Left lobe of liver (tissue), 2 donors: ENCODE data around the gene APBB2. TPM values are rescaled to one million over a fixed set of nuclear protein-coding genes. Genes with fewer than 3 reads are reported as not detected.

ENCODE experiments used
- ATAC-seq: fragments of 200-7000 bp; cut with Tn5 transposase; one replicate; pipeline ENCODE4 v1.9.1; 2020; ENCODE audit warnings: mild to moderate bottlenecking, moderate library complexity
- DNase-seq: peaks from one replicate; pipeline ENCODE4 v3.0.0-alpha.2; 2020; ENCODE audit warnings: low spot score
- total RNA-seq: library from RNA; stranded (reverse); gene quantifications from one replicate; pipeline ENCODE4 v1.2.1, GENCODE V29; 2021
- donor health status: DM: no; HTN: no; CAD: no; lungs with moderate emphysema.
- donor health status: DM: no; HTN: yes; CAD: no.

The APBB2 gene
- total RNA-seq, 1 donor from 2014 or later: 26.2 TPM

- ATAC-seq (peak; percentile 52), DNase-seq (no peak)
Observed at GRCh38 chr4:40953283-40954087, 260.9 kb downstream of the APBB2 start.

DNA sequence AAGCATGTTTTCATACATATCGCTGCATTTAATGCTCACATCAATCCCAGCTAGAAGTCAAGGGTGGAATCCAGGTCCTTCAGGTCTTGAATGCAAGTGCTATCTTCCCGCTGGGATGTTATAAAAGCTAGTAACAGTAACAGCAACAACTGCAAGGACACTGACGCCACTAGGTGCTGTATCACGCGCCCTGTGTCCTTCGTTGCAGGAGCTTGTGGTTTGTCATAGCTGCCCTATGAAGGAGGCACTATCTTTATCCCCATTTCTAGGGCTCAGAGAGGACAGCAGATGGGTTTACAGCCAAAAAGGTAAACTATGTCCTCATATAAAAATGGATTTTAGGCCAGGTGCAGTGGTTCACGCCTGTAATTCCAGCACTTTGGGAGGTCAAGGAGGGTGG is 261.7 kb downstream of the APBB2 start:
- ATAC-seq (no peak), DNase-seq (no peak)

DNA sequence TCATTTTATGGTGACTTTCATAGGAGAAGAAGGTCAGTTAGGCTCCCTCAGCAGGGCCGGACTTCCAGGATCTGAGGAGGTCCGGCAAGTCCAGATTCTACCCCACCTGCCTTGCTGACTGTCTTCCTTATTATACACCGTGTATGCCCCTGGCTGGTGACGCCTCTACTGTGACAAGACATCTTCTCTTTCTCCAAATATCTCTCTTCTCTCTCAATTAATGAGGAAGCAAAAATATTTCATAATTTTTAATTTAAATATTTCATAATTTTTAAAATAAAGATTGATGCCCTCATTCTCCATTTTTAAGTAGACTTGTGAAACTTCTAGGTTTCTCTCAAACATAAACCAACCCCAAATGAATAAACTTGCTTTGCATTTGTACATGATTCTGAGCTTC is 262.1 kb downstream of the APBB2 start:
- no peak for DNase-seq
- no peak for ATAC-seq

DNA sequence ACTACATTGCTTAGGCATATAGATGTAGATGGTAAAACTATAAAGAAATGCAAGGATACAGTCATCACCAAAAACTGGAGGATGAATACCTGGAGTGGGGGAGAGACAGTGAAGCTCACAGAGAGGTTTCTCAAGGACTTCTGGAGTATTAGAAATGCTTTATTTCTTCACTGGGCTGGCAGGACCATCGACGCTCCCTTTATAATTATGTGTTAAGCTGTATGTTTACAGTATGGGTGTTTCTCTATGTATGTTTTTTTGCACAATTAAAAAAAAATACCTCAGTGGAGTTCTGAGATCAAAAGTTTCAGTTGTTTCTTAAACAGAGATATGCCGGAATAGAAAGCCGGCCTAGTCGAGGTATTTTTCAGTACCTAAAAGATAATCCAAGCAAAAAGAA is 263.3 kb downstream of the APBB2 start:
- no peak for DNase-seq
- no peak for ATAC-seq

DNA sequence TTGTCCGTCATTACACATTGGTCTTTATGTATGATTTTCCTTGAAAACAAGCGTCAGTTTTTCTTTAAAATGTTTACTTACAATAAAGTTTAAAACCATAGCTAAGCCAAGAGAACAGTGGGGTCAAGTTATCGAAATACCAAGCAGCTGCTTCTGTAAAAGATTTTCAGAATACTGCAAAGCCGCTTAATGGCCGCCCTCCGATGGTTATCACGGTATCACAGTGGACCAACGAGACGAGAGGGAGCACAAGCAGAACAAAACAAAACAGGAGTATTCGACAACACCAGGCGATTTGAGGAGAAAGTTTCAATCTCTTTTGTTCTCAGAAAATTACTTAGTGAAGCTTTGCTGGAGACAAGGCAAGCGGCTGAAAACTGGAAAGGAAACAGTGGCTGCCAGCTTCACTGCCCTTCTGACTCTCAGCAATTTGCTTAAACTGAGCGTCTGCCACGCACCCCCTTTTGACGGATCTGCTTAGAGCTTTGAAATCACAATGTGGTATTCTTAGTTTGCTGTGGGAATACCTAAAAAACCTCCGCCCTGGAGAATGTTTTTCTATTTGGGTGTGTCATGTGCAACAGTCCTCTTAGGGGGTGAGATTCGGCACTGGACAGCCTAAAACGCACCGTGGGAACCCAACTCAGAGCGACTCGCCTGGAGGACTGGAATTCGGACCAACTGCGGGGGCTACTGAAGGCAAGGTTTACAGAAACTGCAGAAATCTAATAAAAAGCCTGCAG is 264.8 kb downstream of the APBB2 start:
- DNase-seq (no peak), ATAC-seq (no peak)

- DNase-seq (no peak), ATAC-seq (no peak)
Observed at GRCh38 chr4:40948014-40948413, 266.3 kb downstream of the APBB2 start.

DNA sequence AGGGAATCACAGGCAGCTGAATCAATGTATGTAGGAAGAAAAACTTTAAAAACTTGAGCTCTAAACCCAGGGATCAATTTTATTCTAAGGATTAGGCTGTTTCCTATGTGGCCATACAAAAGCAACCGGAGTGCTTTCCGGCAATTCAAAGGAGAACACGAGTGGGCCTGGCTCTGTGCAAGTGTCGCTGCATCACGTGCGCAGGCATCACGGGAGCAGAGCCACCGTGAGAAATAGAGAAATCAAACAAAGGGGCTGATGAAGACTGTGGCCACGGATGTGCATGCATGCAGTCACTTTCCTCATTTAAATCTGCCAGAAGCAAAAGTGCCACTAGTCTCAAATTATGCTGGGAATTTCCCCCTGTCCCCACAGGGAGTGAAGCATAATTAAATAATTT is 267.7 kb downstream of the APBB2 start:
- ATAC-seq: no peak
- no peak for DNase-seq

- DNase-seq (no peak), ATAC-seq (peak; percentile 34)
Observed at GRCh38 chr4:40940756-40941155, 273.6 kb downstream of the APBB2 start.

DNA sequence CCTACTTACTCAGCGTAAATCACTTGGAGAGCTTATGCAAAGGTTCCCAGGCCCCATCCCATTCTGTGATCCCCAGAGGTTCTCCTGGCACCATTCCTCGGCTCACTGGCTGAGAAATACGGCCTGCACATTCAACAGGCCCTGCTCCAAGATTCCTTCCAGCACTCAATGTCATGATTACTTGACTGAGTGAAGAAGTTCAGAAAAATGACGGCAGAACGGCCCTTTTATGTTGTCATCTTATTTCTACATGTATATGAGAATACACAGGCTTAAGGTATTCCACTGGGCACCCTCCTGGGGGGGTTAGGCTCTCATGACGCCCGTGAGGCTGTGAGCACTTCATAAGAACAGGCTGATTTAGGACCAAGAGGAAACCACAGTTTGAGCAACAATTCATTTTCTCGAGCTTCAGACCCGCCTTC is 274.0 kb downstream of the APBB2 start:
- ATAC-seq: no peak
- DNase-seq: no peak

GRCh38 chr4:40939856-40940255 is 274.5 kb downstream of the APBB2 start:
- no peak for ATAC-seq
- no peak for DNase-seq

DNA sequence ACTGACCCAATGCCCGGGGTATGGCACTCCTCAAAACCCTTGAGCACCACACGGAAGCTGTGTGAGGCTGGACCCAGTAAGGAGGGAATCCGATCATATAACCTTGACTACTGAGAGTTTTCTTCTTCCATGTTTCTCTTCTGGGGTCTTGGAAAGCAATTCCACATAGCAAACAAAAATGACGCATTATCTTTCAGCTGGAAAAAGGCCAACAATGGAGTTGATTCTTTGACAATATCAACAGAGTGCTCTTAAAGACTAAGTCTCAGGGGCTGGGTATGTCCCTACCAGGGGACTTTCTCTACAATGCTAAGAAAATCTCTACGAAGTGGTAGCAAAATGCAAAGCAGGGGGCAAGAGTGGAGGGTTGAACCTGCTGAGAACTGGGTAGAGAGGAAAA is 276.0 kb downstream of the APBB2 start:
- DNase-seq: no peak
- no peak for ATAC-seq

DNA sequence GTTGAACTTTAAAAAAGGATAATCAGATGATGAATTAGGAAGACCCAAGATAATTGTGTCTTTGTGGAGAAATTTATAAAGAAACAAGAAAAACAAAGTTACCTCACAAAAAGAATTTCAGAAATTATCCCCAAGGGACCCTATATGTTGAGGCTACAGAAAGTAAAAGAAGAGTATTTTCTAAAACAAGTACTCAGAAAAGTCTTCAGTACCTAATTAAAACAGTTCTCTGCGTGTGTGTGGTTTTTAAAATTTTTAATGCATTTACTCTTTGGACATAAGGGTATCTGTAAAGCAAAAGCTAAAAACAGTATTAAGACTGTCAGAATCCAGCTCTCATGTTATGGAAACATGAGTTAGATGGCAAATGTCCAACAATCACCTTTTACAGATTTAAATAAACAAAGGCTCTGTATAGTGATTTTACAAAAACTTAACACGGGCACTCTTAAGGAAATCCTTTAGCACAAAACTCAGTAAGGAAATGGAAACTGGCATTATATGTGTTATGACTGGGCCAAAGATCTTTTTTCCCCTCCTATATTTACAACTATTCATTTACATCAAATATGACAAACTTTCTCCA is 277.1 kb downstream of the APBB2 start:
- no peak for ATAC-seq
- DNase-seq: no peak

- no peak for ATAC-seq
- DNase-seq: no peak
Observed at GRCh38 chr4:40934676-40935075, 279.7 kb downstream of the APBB2 start.

GRCh38 chr4:40933272-40934053 is 280.9 kb downstream of the APBB2 start:
- no peak for DNase-seq
- peak; percentile 17 for ATAC-seq

GRCh38 chr4:40931841-40932240 is 282.5 kb downstream of the APBB2 start:
- ATAC-seq: no peak

GRCh38 chr4:40931238-40931637 is 283.1 kb downstream of the APBB2 start:
- ATAC-seq (no peak), DNase-seq (no peak)

More at GRCh38 chr4:40931841-40932240, 282.5 kb downstream of the APBB2 start:
- DNase-seq: no peak

GRCh38 chr4:40927074-40927473 is 287.3 kb downstream of the APBB2 start:
- DNase-seq (no peak), ATAC-seq (no peak)

GRCh38 chr4:40924793-40925117 is 289.6 kb downstream of the APBB2 start:
- no peak for DNase-seq
- no peak for ATAC-seq

- peak; percentile 77 for ATAC-seq
Observed at GRCh38 chr4:40924096-40924792, 290.1 kb downstream of the APBB2 start.

GRCh38 chr4:40923316-40924095 is 290.8 kb downstream of the APBB2 start:
- DNase-seq (no peak), ATAC-seq (no peak)

More at GRCh38 chr4:40924096-40924792, 290.1 kb downstream of the APBB2 start:
- DNase-seq: peak; percentile 56
